Body of pancreas (tissue), 4 donors: ENCODE results near the gene SULT1E1. TPM values are rescaled to one million over a fixed set of nuclear protein-coding genes. Genes with fewer than 3 reads are reported as not detected.

ENCODE experiments used
- ATAC-seq: fragments of 150-250 bp; one replicate; pipeline ENCODE4 v1.9.1; 2016
- DNase-seq, 4 donors: peaks; one replicate each; pipeline ENCODE4 v3.0.0-alpha.2; 2019
- H3K27ac ChIP-seq, 4 donors: fragments of 200-600 bp; sonication (generic); 1 replicate in 3 of 4; 2 replicates in 1 of 4; pipeline versions ENCODE4 v1.5.1 to v1.6.1; 2016 to 2019; ENCODE audit warnings: mild to moderate bottlenecking in 1 of 4, mixed read lengths in 1 of 4, moderate library complexity in 1 of 4
- H3K27me3 ChIP-seq, 2 donors: fragments of 200-600 bp; sonication (generic); one replicate each; pipeline ENCODE4 v1.6.0; 2016; ENCODE audit warnings: mild to moderate bottlenecking in 1 of 2
- H3K36me3 ChIP-seq, 2 donors: fragments of 200-600 bp; sonication (generic); replicated peaks in 1 of 2; 2 replicates each; pipeline ENCODE4 v1.5.1; 2016; ENCODE audit warnings: low read depth in 2 of 2; ENCODE audit not compliant: insufficient read depth in 1 of 2
- H3K4me1 ChIP-seq: fragments of 200-600 bp; sonication (generic); one replicate; pipeline ENCODE4 v1.6.0; 2016
- H3K4me3 ChIP-seq, 2 donors: fragments of 200-600 bp; sonication (generic); 1 replicate in 1 of 2; 2 replicates in 1 of 2; pipeline ENCODE4 v1.5.1; 2016 to 2019
- H3K9me3 ChIP-seq, 3 donors: fragments of 200-600 bp; sonication (generic); 1 replicate in 2 of 3; 2 replicates in 1 of 3; pipeline ENCODE4 v1.5.1; 2016
- CTCF ChIP-seq, 7 experiments: fragments of 450-650 bp in 4 of 7; fragments of 200-600 bp in 3 of 7; sonication (generic) in 3 of 7; IDR thresholded peaks; one replicate each; pipeline ENCODE4 v1.5.1; 2016 to 2019; ENCODE audit warnings: antibody characterized with exemption in 7 of 7
- POLR2A ChIP-seq, 3 donors: fragments of 450-650 bp; IDR thresholded peaks; one replicate each; pipeline ENCODE4 v1.6.1; 2016; ENCODE audit warnings: antibody characterized with exemption in 3 of 3, mild to moderate bottlenecking in 2 of 3
- WGBS, 2 donors: methylation state at CpG; one replicate each; pipeline ENCODE4 v1.1.5; 2017; 5-methylcytosine and 5-hydroxymethylcytosine counted together
- intact Hi-C: fragments of 100-400 bp; cut with DNase I; formaldehyde crosslinking; loops from one replicate; pipeline ENCODE4 v1.15.1; 2023
- total RNA-seq, 2 donors: library from RNA; depleted of rRNA; stranded (reverse); fragments of >200 nt; gene quantifications; one replicate each; pipeline ENCODE4 v1.1.0, GENCODE V29; 2016

SULT1E1 gene
- total RNA-seq, 2 donors from 2014 or later = 1.3 TPM; not detected in 1

GRCh38 chr4:69816236-69816635 is 43.7 kb downstream of the SULT1E1 start:
- intact Hi-C loops = no loop called here
- no peak for TF ChIP-seq POLR2A (IDR thresholded peaks at IDR 0.05)
- TF ChIP-seq CTCF (IDR thresholded peaks at IDR 0.05) = no peak

DNA sequence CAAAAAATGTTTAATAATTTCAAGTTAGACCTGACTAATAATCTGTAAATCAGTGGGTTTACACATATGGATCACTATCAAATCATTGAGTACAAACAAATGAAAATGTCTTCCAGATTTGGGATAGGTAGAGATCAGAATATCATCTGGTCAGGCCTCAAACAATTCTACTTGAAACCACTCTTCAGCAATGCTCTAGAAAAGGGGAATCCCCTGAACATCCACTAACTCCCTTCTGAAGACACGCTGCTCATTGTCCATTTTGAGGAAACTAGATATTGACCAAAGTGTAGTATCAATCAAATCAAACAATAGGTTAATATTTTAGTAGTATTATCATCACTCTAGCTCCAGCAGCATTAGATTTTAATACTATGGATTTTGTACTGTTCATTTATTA is 46.3 kb downstream of the SULT1E1 start:
- Histone ChIP-seq H3K4me1 (no peaks in the 10 kb centered on the region), H3K27me3 (no peaks in the 10 kb centered on the region), H3K9me3 (no peaks in the 10 kb centered on the region), H3K27ac (no peak overlapping the region), H3K4me3 (no peak overlapping the region), H3K36me3 (no peaks in the 10 kb centered on the region)
- intact Hi-C loops = no loop called here
- TF ChIP-seq CTCF (IDR thresholded peaks at IDR 0.05) = no peak
- no peak for TF ChIP-seq POLR2A (IDR thresholded peaks at IDR 0.05)
- 82 to 91% methylated on average over 1 of the region's 1 CpG for WGBS, 2 donors
- no peak for DNase-seq
- ATAC-seq = no peak

More at GRCh38 chr4:69816236-69816635, 43.7 kb downstream of the SULT1E1 start:
- WGBS, 2 donors = 88 to 93% methylated on average over 3 of the region's 3 CpGs
- Histone ChIP-seq H3K27ac (no peak overlapping the region), H3K9me3 (no peaks in the 10 kb centered on the region), H3K36me3 (no peaks in the 10 kb centered on the region), H3K4me1 (no peaks in the 10 kb centered on the region), H3K27me3 (no peaks in the 10 kb centered on the region), H3K4me3 (no peak overlapping the region)
- ATAC-seq (no peak), DNase-seq (no peak)

- no peaks in the 10 kb centered on the region for H3K4me1 ChIP-seq
- WGBS, 2 donors = 83 to 85% methylated on average over 1 of the region's 1 CpG
- H3K9me3 ChIP-seq = no peaks in the 10 kb centered on the region
- H3K4me3 ChIP-seq = no peak overlapping the region
- H3K27ac ChIP-seq = no peak overlapping the region
- no peaks in the 10 kb centered on the region for H3K27me3 ChIP-seq
- no peak for DNase-seq
- no peaks in the 10 kb centered on the region for H3K36me3 ChIP-seq
- no peak for TF ChIP-seq CTCF (IDR thresholded peaks at IDR 0.05)
- TF ChIP-seq POLR2A (IDR thresholded peaks at IDR 0.05) = no peak
- intact Hi-C loops = no loop called here
- no peak for ATAC-seq
Observed at GRCh38 chr4:69811166-69811565, 48.8 kb downstream of the SULT1E1 start.

- Histone ChIP-seq H3K4me1 (no peaks in the 10 kb centered on the region), H3K9me3 (no peaks in the 10 kb centered on the region), H3K4me3 (no peak overlapping the region), H3K36me3 (no peaks in the 10 kb centered on the region), H3K27ac (no peak overlapping the region), H3K27me3 (no peaks in the 10 kb centered on the region)
- WGBS, 2 donors = 89 to 100% methylated on average over 1 of the region's 1 CpG
- ATAC-seq = no peak
- no peak for TF ChIP-seq CTCF (IDR thresholded peaks at IDR 0.05)
- no peak for TF ChIP-seq POLR2A (IDR thresholded peaks at IDR 0.05)
- DNase-seq = no peak
- intact Hi-C loops = no loop called here
Observed at GRCh38 chr4:69800599-69800998, 59.3 kb downstream of the SULT1E1 start.

- Histone ChIP-seq H3K4me3 (no peak overlapping the region), H3K27ac (no peak overlapping the region), H3K36me3 (no peaks in the 10 kb centered on the region), H3K9me3 (no peaks in the 10 kb centered on the region), H3K4me1 (no peaks in the 10 kb centered on the region), H3K27me3 (no peaks in the 10 kb centered on the region)
- DNase-seq (no peak), ATAC-seq (no peak)
- intact Hi-C loops = no loop called here
- 90 to 91% methylated on average over 3 of the region's 3 CpGs for WGBS, 2 donors
- TF ChIP-seq CTCF (IDR thresholded peaks at IDR 0.05) = no peak
- TF ChIP-seq POLR2A (IDR thresholded peaks at IDR 0.05) = no peak
Observed at GRCh38 chr4:69799337-69799736, 60.6 kb downstream of the SULT1E1 start.
